HG02870 (cell line): ENCODE results near the gene XKR7.

ENCODE experiments used
- ATAC-seq: cut with Tn5 transposase; IDR thresholded peaks from one replicate; pipeline ENCODE4 v1.9.1; 2021; ENCODE audit warnings: mild to moderate bottlenecking, moderate library complexity; ENCODE audit not compliant: unreplicated experiment

The XKR7 gene

GRCh38 chr20:31943052-31943471, 24.9 kb upstream of the XKR7 start:
- ATAC-seq = no peak

- ATAC-seq = no peak
Measured at GRCh38 chr20:31945319-31945718, 22.6 kb upstream of the XKR7 start.

GRCh38 chr20:31945785-31946184, 22.2 kb upstream of the XKR7 start:
- no peak for ATAC-seq

- ATAC-seq = no peak
Measured at GRCh38 chr20:31948008-31948407, 19.9 kb upstream of the XKR7 start.

- ATAC-seq = no peak
Measured at GRCh38 chr20:31949877-31950646, 17.9 kb upstream of the XKR7 start.

- no peak for ATAC-seq
Measured at GRCh38 chr20:31951203-31951529, 16.8 kb upstream of the XKR7 start.

GRCh38 chr20:31951530-31952453, 16.2 kb upstream of the XKR7 start, which contains the start of gene PDRG1:
PDRG1 (minus strand) TSS chr20:31952046; CDS start chr20:31951961, 85 bp downstream.
- ATAC-seq = peak; percentile 96

- no peak for ATAC-seq
Measured at GRCh38 chr20:31953556-31954148, 14.3 kb upstream of the XKR7 start.

GRCh38 chr20:31954500-31954899, 13.5 kb upstream of the XKR7 start:
- ATAC-seq = no peak

GRCh38 chr20:31956556-31957526, 11.1 kb upstream of the XKR7 start:
- no peak for ATAC-seq

- ATAC-seq = no peak
Measured at GRCh38 chr20:31962761-31963160, 5.2 kb upstream of the XKR7 start.

- ATAC-seq = no peak
Measured at GRCh38 chr20:31963889-31964288, 4.1 kb upstream of the XKR7 start.

GRCh38 chr20:31966991-31967655, 828 bp upstream of the XKR7 start:
- no peak for ATAC-seq

- no peak for ATAC-seq
Measured at GRCh38 chr20:31968291-31969126, 558 bp downstream of the XKR7 start.

GRCh38 chr20:31969991-31970390, 2.0 kb downstream of the XKR7 start:
- no peak for ATAC-seq

GRCh38 chr20:31972471-31973021, 4.6 kb downstream of the XKR7 start:
- ATAC-seq = no peak

- ATAC-seq = no peak
Measured at GRCh38 chr20:31974296-31974695, 6.3 kb downstream of the XKR7 start.

- no peak for ATAC-seq
Measured at GRCh38 chr20:31974951-31975487, 7.1 kb downstream of the XKR7 start.
